Trophoblast cell (in vitro differentiated cells and primary cell): ENCODE results near the gene ZPR1.
A peak's percentile ranks its signal among the peaks of the same experiment; 100 is the strongest.

Experiments
- DNase-seq, 2 donors: peaks; one replicate each; pipeline ENCODE4 v3.0.0-alpha.2; 2016
- H2AFZ ChIP-seq: 2 replicates; pipeline ENCODE4 v1.6.1; 2013; ENCODE audit warnings: low read length, moderate library complexity, mild to moderate bottlenecking; ENCODE audit not compliant: insufficient read depth, poor library complexity
- H2AK5ac ChIP-seq: 2 replicates; pipeline ENCODE4 v1.6.1; 2013; ENCODE audit warnings: mild to moderate bottlenecking, low read length
- H2BK120ac ChIP-seq: 2 replicates; pipeline ENCODE4 v1.6.1; 2013; ENCODE audit warnings: low read length, mild to moderate bottlenecking, moderate library complexity; ENCODE audit not compliant: insufficient read depth, poor library complexity
- H2BK12ac ChIP-seq: 2 replicates; pipeline ENCODE4 v1.6.1; 2013; ENCODE audit warnings: mild to moderate bottlenecking, low read length, moderate library complexity
- H2BK5ac ChIP-seq: 2 replicates; pipeline ENCODE4 v1.6.1; 2013; ENCODE audit warnings: low read length, low read depth, moderate library complexity, mild to moderate bottlenecking; ENCODE audit not compliant: poor library complexity
- H3K14ac ChIP-seq: 2 replicates; pipeline ENCODE4 v1.6.1; 2013; ENCODE audit warnings: mild to moderate bottlenecking, low read length
- H3K18ac ChIP-seq: 2 replicates; pipeline ENCODE4 v1.6.1; 2013; ENCODE audit warnings: mild to moderate bottlenecking, low read length
- H3K23ac ChIP-seq: 2 replicates; pipeline ENCODE4 v1.6.1; 2013; ENCODE audit warnings: low read length
- H3K27ac ChIP-seq: 2 replicates; pipeline ENCODE4 v1.5.1; 2013; ENCODE audit warnings: low read depth, mild to moderate bottlenecking, inconsistent platforms, low read length, moderate library complexity
- H3K27me3 ChIP-seq: 2 replicates; pipeline ENCODE4 v1.6.1; 2013; ENCODE audit warnings: inconsistent platforms, mild to moderate bottlenecking, low read length, moderate library complexity; ENCODE audit not compliant: insufficient read depth
- H3K36me3 ChIP-seq, 2 experiments: 1 replicate in 1 of 2; 2 replicates in 1 of 2; pipeline ENCODE4 v1.6.1; 2013; ENCODE audit warnings: low read length in 2 of 2, mild to moderate bottlenecking in 2 of 2, moderate library complexity in 1 of 2; ENCODE audit not compliant: insufficient read depth in 2 of 2, control insufficient read depth in 1 of 2
- H3K4ac ChIP-seq: 2 replicates; pipeline ENCODE4 v1.6.1; 2013; ENCODE audit warnings: low read depth, mild to moderate bottlenecking, low read length, moderate library complexity
- H3K4me1 ChIP-seq, 2 experiments: 1 replicate in 1 of 2; 2 replicates in 1 of 2; pipeline ENCODE4 v1.6.1; 2013; ENCODE audit warnings: low read length in 2 of 2, mild to moderate bottlenecking in 2 of 2, moderate library complexity in 1 of 2; ENCODE audit not compliant: insufficient read depth in 2 of 2, control insufficient read depth in 1 of 2
- H3K4me2 ChIP-seq: 2 replicates; pipeline ENCODE4 v1.6.1; 2013; ENCODE audit warnings: inconsistent platforms, mild to moderate bottlenecking, low read length, moderate library complexity
- H3K4me3 ChIP-seq: 2 replicates; pipeline ENCODE4 v1.5.1; 2013; ENCODE audit warnings: mild to moderate bottlenecking, low read depth, low read length, inconsistent platforms
- H3K79me1 ChIP-seq: one replicate; pipeline ENCODE4 v1.6.1; 2013; ENCODE audit warnings: low read length
- H3K79me2 ChIP-seq: 2 replicates; pipeline ENCODE4 v1.6.1; 2013; ENCODE audit warnings: low read length, mild to moderate bottlenecking; ENCODE audit not compliant: control insufficient read depth, insufficient read depth, poor library complexity
- H3K9ac ChIP-seq: 2 replicates; pipeline ENCODE4 v1.6.1; 2013; ENCODE audit warnings: mild to moderate bottlenecking, low read length
- H3K9me3 ChIP-seq: 2 replicates; pipeline ENCODE4 v1.6.1; 2013; ENCODE audit warnings: low read depth, mild to moderate bottlenecking, control low read depth, inconsistent platforms, low read length; ENCODE audit not compliant: insufficient read depth
- H4K12ac ChIP-seq: 2 replicates; pipeline ENCODE4 v1.6.1; 2013; ENCODE audit warnings: low read depth, mild to moderate bottlenecking, low read length, moderate library complexity
- H4K8ac ChIP-seq: 2 replicates; pipeline ENCODE4 v1.6.1; 2013; ENCODE audit warnings: low read depth, mild to moderate bottlenecking, low read length, moderate library complexity
- H4K91ac ChIP-seq: one replicate; pipeline ENCODE4 v1.6.1; 2013; ENCODE audit warnings: low read depth, mild to moderate bottlenecking, low read length, moderate library complexity
- WGBS: extraction: QIAGEN DNeasy Blood & Tissue Kit; methylation state at CpG from one replicate; pipeline ENCODE4 v1.1.7; 2013; ENCODE audit warnings: missing lambda C conversion rate; ENCODE audit not compliant: insufficient read length, insufficient coverage; ENCODE audit errors: extremely low coverage; 5-methylcytosine and 5-hydroxymethylcytosine counted together

The ZPR1 gene

DNA sequence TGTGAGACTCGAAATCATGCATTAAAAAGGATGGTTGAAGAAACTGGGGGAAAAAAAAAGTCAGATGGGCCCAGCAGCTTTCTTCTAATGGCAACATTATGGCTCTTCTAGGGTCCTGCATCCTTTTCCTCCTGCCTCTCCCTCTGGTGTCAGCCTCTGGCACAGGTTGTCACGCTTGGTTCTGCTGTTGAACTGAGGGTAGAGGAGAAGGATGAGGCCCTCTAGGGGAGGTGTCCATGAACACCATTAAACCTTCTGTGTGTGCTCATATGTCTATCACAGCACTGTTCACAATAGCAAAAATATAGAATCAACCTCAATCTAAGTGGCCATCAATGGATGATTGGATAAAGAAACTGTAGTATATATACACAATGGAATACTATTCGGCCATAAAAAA, 51.1 kb downstream of the ZPR1 start:
- H3K27me3 ChIP-seq: no peaks in the 10 kb centered on the region
- no peak overlapping the region for H3K18ac ChIP-seq
- WGBS: no CpG with 5 or more reads among the region's 3 CpGs
- no peak overlapping the region for H3K4me3 ChIP-seq
- no peak overlapping the region for H4K12ac ChIP-seq
- no peak overlapping the region for H3K4ac ChIP-seq
- H2BK120ac ChIP-seq: no peak overlapping the region
- no peak overlapping the region for H2AK5ac ChIP-seq
- H3K79me1 ChIP-seq: no peaks in the 10 kb centered on the region
- H3K4me2 ChIP-seq: no peak overlapping the region
- H3K27ac ChIP-seq: no peak overlapping the region
- no peak overlapping the region for H4K91ac ChIP-seq
- no peak overlapping the region for H3K9ac ChIP-seq
- H2BK5ac ChIP-seq: no peak overlapping the region
- no peak overlapping the region for H3K14ac ChIP-seq
- H4K8ac ChIP-seq: no peak overlapping the region
- no peaks in the 10 kb centered on the region for H3K36me3 ChIP-seq
- no peak overlapping the region for H2AFZ ChIP-seq
- no peak overlapping the region for H3K23ac ChIP-seq
- H2BK12ac ChIP-seq: no peak overlapping the region
- DNase-seq: peak in 1 of 2 donors; percentile 15
- no peaks in the 10 kb centered on the region for H3K9me3 ChIP-seq
- no peaks in the 10 kb centered on the region for H3K79me2 ChIP-seq
- H3K4me1 ChIP-seq: peaks cover 2% of the 10 kb centered on the region in 2 experiments

DNA sequence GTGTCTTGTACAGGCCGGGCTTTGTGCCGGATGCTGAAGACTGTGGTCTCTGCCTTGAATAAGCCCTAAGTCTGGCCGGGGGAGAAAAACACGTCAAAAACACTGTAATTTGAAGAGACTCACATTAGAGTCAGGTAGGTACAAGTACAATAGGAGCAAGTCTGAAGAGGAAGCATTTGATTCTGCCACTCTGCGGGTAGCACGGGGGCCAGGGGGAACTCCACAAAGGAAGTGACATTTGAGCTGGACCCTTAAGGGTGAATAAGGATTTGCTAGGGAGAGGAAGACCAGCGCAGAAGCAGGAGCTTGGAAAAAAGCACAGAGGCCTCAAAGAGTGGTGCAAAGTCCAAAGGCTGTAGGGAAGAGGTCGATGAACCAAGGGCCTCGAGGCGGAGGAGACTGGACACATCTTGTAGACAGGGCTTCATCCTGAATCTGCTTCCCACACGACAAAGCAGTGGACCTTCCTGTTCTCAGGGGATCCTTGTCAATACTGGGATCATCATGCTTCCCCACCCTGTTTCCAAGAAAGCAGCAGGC, 53.8 kb downstream of the ZPR1 start:
- WGBS: no CpG with 5 or more reads among the region's 11 CpGs
- DNase-seq: no peak
- no peak overlapping the region for H2BK12ac ChIP-seq

DNA sequence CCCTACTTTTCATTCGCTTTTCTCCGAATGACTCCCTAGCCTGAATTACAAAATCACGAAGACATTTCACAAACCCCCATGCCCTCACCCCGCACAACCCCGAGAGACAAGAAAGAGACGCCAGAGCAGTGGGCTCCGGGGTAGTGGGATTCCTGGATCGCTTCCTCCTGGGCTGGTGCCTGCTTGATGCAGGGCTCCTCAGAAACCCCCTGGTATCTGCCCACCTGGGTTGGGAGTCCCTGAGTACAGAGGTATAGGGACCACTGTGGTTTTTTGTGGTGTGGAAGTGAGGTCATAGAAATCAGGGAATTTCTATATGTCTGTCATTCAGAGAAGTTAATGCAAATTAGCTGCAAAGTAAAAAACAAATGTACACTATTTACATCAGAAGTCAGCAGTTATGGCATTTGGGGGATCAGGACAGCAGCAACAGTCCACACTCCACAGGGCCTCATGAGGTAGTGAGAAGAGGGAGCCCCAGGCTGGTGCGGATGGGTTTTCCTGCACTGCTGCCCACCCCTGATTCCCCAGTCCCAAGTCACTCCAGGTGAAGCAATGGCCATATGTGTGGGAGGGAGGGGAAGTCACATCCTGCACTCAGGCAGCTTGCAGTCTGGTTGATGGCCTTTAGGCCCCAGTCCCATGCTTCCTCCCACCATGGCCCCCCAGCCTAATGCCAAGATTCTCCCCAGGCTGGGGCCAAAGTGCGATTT, 54.6 kb downstream of the ZPR1 start:
- no peak overlapping the region for H3K27ac ChIP-seq
- WGBS: no CpG with 5 or more reads among the region's 10 CpGs

More for the DNA sequence above, 53.8 kb downstream of the ZPR1 start:
- Histone ChIP-seq H3K23ac (no peak overlapping the region), H3K18ac (no peak overlapping the region), H3K27ac (no peak overlapping the region), H2BK5ac (no peak overlapping the region), H2AFZ (no peak overlapping the region), H3K14ac (no peak overlapping the region), H4K91ac (no peak overlapping the region), H2BK120ac (no peak overlapping the region), H3K79me2 (no peaks in the 10 kb centered on the region), H4K8ac (no peak overlapping the region), H3K4me3 (no peak overlapping the region), H3K36me3 (no peaks in the 10 kb centered on the region), H3K9me3 (no peaks in the 10 kb centered on the region), H3K27me3 (no peaks in the 10 kb centered on the region), H3K4me2 (no peak overlapping the region), H3K4me1 (peaks cover 0 to 5% of the 10 kb centered on the region in 2 experiments), H2AK5ac (no peak overlapping the region), H3K9ac (no peak overlapping the region), H4K12ac (no peak overlapping the region), H3K4ac (no peak overlapping the region), H3K79me1 (no peaks in the 10 kb centered on the region)

DNA sequence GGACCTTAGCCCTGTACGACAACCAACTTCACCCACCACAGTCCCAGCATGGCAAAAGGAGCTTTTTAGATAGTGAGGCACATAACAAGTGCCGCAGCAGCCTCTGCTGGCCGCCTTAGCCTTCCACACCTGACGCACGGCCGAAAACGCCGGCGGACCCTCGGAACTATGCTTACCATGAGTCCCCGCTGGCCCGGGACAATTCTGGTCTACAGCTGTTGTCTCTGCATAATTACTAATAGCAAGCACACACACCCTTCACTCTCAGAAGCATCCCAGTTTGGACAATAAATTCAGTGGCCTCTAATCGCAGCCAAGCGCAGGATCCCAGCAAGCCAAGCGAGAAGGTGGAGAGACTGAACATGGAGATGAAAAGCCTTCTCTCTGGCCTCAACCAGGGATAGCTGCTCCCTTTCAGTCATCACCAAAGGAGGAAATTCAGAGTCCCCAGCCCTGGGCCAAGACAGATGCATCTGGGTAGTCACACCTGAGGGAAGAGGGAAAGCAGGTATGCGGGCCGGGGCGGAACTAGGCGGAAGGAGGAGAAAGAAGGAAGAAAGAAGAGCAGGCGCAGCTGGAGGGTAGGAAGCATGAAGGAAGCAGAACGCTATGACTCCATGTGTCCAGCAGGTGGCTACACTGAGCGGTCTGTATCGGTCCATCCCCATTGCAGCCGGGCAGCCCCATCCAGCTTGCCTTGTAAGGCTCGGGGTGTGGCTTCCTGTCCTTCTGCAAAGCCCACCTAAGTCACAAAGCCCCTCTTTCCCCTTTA, 55.4 kb downstream of the ZPR1 start:
- peak; percentile 74 to 89 for DNase-seq
- no peak overlapping the region for H4K12ac ChIP-seq
- no CpG with 5 or more reads among the region's 25 CpGs for WGBS

More for the DNA sequence above, 54.6 kb downstream of the ZPR1 start:
- Histone ChIP-seq H3K79me2 (no peaks in the 10 kb centered on the region), H3K27me3 (no peaks in the 10 kb centered on the region), H3K14ac (no peak overlapping the region), H3K9ac (no peak overlapping the region), H3K4ac (no peak overlapping the region), H2BK12ac (no peak overlapping the region), H3K9me3 (no peaks in the 10 kb centered on the region), H3K4me2 (no peak overlapping the region), H3K23ac (no peak overlapping the region), H3K36me3 (no peaks in the 10 kb centered on the region), H2AFZ (no peak overlapping the region), H4K91ac (no peak overlapping the region), H2BK120ac (no peak overlapping the region), H3K79me1 (no peaks in the 10 kb centered on the region), H4K8ac (no peak overlapping the region), H2AK5ac (no peak overlapping the region), H3K4me3 (no peak overlapping the region), H2BK5ac (no peak overlapping the region), H3K4me1 (peaks cover 0 to 5% of the 10 kb centered on the region in 2 experiments), H3K18ac (no peak overlapping the region), H4K12ac (no peak overlapping the region)
- no peak for DNase-seq

More for the DNA sequence above, 55.4 kb downstream of the ZPR1 start:
- Histone ChIP-seq H3K9me3 (no peaks in the 10 kb centered on the region), H3K36me3 (no peaks in the 10 kb centered on the region), H3K27me3 (no peaks in the 10 kb centered on the region), H3K4me2 (peak overlapping the region; percentile 19), H2BK5ac (no peak overlapping the region), H3K14ac (no peak overlapping the region), H3K18ac (no peak overlapping the region), H4K91ac (no peak overlapping the region), H3K79me1 (no peaks in the 10 kb centered on the region), H3K4ac (no peak overlapping the region), H2BK12ac (no peak overlapping the region), H3K4me3 (no peak overlapping the region), H2BK120ac (no peak overlapping the region), H3K9ac (no peak overlapping the region), H2AFZ (no peak overlapping the region), H3K27ac (no peak overlapping the region), H3K4me1 (peaks cover 0 to 5% of the 10 kb centered on the region in 2 experiments), H3K79me2 (no peaks in the 10 kb centered on the region), H2AK5ac (no peak overlapping the region), H4K8ac (no peak overlapping the region), H3K23ac (no peak overlapping the region)
